Brain pericyte (primary cell): Measurements from ENCODE around the gene CIAPIN1.
A peak's percentile ranks its signal among the peaks of the same experiment; 100 is the strongest.
"Not testable (repeated sequence)": the region's sequence is repeated elsewhere in the genome, so short reads cannot be mapped to it uniquely, and the experiment has no call there.

ENCODE experiments used
- DNase-seq: peaks from one replicate; pipeline ENCODE4 v3.0.0-alpha.2; 2012; ENCODE audit warnings: low read depth, low spot score

CIAPIN1 gene

DNA sequence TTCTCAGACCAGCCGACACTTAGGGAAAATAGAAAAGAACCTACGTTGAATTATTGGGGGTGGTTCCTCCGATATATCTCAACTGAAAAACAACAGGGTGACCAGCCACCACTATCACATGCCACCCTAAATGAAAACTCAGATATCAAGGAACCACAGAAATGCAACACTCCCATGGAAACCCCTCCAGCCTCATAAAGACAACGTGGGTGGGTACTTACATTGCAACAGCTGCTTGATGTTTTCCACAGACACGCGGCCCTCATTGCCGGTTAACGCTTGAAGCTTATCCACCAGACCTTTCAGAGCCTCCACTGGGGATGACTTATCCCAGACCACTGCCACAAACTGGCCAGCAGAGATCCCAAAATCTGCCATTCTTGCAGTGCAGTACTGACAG lies 6.6 kb downstream of the CIAPIN1 start:
- DNase-seq = not testable (repeated sequence)

DNA sequence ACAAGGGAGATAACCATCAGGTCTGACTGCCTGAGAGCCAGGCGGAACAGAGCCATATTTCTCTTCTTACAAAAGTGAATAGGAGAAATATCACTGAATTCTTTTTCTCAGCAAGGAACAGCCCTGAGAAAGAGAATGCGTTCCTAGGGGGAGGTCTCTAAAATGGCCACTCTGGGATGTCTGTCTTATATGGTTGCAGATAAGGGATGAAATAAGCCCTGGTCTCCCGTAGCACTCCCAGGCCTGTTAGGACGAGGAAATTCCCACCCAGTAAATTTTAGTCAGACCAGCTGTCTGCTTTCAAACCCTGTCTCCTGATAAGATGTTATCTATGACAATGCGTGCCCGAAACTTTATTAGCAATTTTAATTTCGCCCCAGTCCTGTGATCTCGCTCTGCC lies 7.2 kb downstream of the CIAPIN1 start:
- DNase-seq = not testable (repeated sequence)

DNA sequence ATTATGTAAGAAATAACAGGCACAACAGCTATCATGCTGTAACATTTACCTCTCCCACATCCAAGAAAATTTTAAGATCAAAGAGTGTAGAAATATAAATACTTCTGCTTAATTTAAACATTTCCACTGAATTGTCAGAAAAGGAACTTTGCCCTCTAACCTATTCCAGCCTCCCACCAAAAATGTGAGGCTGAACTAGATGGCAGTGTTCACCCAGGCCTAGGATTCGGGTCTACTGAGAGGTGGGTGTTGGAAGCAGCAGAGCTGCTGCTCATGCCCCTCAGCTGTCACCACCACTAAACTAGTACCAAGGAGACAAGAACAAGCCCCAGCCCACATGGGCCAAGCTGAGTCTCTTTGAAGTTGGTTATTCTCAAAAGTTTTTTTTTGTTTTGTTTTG lies 11.3 kb downstream of the CIAPIN1 start:
- DNase-seq = no peak

- DNase-seq = no peak
Measured at GRCh38 chr16:57434003-57434402, 13.2 kb downstream of the CIAPIN1 start.

DNA sequence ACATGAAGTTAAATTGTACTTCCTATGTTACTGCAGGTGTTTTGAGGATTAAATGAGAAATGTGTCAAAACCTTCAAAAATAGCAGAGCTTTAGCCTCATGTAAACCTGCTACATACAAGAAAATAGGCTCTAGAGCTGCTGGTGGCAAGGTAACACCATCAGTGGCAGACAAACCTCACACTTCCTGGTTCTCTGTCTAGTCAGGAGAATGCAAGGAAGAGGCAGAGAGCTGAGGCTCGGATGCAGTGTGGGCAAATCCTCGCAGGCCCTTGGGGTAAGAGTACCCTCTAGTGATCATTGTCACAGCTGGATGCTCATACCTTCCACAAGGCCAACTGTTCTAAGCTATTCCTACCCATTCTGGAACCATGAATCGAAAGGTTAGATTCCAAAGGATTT lies 14.2 kb downstream of the CIAPIN1 start:
- DNase-seq = no peak

GRCh38 chr16:57432505-57432904 lies 14.7 kb downstream of the CIAPIN1 start:
- DNase-seq = no peak

GRCh38 chr16:57430955-57431354 lies 16.2 kb downstream of the CIAPIN1 start:
- no peak for DNase-seq

- no peak for DNase-seq
Measured at GRCh38 chr16:57427824-57428223, 19.4 kb downstream of the CIAPIN1 start.

GRCh38 chr16:57427307-57427706 lies 19.9 kb downstream of the CIAPIN1 start:
- DNase-seq = no peak

DNA sequence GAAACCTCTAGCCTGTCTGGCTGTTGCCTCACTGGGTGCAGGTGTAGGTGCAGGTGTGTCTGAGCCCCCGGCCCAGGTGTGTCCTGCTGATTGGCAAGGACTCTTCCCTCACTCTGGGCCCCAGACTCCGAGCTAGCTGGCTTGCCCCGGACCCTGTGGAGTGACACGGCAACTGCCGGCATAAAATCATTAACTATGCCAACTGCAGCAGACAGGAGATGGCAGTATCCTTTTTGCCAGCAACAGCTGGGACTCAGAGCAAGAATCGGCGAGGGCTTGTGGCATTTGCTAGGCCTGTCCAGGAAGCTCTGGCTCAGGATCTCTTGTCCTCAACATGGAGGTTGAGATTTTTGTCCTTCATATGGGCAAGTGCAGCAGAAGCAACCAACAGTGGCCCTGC lies 20.8 kb downstream of the CIAPIN1 start:
- DNase-seq = no peak

DNA sequence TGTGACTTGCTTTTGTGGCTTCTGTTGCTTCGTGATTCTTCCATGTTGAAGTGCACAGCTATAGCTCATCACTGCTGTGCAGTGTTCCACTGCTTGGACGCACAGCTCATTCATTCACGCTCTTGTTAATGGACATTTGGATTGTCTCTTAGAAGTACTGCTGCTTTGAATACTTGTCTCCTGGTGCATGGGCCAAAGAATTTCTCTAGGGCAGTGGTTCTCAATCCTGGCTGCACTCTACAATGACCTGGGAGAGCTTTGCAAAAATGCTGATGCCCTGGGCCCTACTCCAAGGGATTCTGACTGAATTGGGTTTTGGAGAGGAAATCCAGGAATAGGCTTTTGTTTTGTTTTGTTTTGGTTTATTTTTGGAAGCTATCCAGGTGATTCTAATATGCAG lies 22.6 kb downstream of the CIAPIN1 start:
- DNase-seq = no peak

DNA sequence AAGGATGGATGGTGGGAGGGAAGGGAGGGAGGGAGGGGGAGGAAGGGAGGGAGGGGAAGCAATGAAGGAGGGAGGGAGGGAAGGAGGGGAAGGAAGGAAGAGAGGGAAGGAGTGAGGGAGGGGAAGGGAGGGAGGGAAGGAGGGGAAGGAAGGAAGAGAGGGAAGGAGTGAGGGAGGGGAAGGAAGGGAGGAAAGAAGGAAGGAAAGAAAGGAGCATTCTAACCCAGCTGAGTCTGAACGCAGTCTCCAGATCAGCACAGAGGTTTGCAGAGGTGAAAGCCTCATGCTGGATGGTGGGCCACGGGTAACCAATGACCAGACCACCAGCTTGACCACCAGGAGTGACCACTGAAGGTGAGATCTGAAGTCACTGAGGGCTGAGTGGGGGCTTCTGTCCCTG lies 24.0 kb downstream of the CIAPIN1 start:
- DNase-seq = no peak

GRCh38 chr16:57422026-57422944 lies 24.9 kb downstream of the CIAPIN1 start:
- DNase-seq = peak; percentile 13

DNA sequence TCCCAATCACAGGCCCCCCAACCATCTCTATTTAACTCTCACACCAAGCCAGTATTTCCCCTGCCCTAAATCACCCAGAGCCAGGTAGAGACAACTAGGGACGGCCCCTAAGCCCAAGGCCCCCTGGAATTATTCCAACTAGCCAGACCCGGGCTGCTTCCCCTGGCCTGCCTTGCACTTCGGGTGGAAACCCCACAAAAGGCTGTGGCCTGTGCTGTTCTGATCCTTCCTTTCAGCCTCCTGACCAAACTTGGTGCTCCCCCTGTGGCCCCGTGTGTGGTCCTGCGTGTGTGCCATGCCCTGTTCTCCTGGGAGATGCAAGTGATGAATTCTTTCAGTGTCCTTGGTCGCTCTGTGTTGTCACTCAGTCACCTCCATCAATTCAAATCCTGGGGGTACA lies 27.7 kb downstream of the CIAPIN1 start:
- DNase-seq = no peak

GRCh38 chr16:57416084-57416483 lies 31.1 kb downstream of the CIAPIN1 start:
- DNase-seq = no peak

GRCh38 chr16:57413733-57414132 lies 33.5 kb downstream of the CIAPIN1 start:
- DNase-seq = no peak

- no peak for DNase-seq
Measured at GRCh38 chr16:57413301-57413730, 33.9 kb downstream of the CIAPIN1 start.

DNA sequence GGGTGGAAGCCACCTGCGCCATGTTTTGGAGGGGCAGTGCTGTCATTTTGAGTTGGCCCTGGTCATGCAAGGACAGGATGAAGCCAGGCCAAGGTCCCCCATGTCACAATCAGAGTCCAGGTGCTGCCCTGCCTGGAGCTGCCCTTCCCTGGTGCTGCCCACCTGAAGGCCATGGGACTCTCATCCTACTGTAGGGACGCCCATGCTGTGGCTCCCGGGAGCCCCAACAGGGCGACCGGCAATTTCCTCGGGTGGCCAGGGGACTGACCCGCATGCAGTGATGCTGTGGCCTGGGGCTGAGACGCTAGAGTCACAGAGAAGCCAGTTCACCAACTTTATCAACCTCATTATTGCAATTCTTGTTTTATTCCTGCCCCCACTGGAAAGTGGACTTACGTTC lies 34.6 kb downstream of the CIAPIN1 start:
- DNase-seq = no peak

DNA sequence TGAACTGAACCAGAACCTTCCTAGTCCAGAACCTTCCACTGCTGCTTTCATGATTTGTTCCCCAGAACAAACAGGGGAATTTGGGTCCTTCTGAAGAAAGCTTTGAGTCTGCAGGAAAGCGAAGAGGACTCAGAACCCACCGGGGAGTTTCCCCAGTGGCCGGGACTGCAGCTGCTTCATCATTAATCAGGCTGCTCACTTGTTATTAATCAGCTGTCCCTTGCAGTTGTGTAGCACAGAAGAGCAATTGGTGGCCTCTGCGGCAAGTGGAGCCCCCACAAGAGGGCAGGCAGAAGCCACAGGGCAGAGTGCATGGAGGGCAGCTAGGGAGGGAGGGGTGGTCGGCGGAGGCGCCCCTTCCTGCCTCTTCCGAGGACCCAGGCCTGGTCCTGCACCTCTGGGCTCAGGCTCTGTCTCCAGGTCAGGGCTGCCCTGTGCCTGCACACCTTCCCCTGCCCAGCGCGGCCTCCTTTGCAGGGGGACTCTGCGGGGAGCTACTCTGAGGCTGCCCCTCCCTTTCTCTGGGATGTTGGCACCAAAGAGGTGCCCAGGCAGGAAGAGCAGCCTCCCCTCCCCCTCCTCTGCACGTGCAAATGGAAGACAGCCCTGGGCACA lies 35.7 kb downstream of the CIAPIN1 start:
- no peak for DNase-seq

- DNase-seq = no peak
Measured at GRCh38 chr16:57409870-57410587, 37.2 kb downstream of the CIAPIN1 start.

- no peak for DNase-seq
Measured at GRCh38 chr16:57409065-57409464, 38.1 kb downstream of the CIAPIN1 start.
